HCT116 (cell line): Measurements from ENCODE around the gene CCDC183. TPM values are rescaled to one million over a fixed set of nuclear protein-coding genes. Genes with fewer than 3 reads are reported as not detected.

Experiments
- ATAC-seq: fragments of 200-7000 bp; cut with Tn5 transposase; 2 replicates; pipeline ENCODE4 v1.9.1; 2020; ENCODE audit warnings: mild to moderate bottlenecking, moderate library complexity
- BruUV-seq: library from RNA; stranded (reverse); fragments of 400-500 nt; replicated peaks from 2 replicates; lab custom pipeline; 2021; lab: Mats Ljungman, UMichigan
- CTCF ChIA-PET: fragments of 300-600 bp; sonication (Branson Sonifier 250); formaldehyde crosslinking; loops from one replicate; lab custom pipeline; 2021; ENCODE audit warnings: antibody characterized with exemption; lab: Charles Lee
- POLR2A ChIA-PET: fragments of 300-600, 350-600 bp; sonication (Branson Sonifier 250); formaldehyde crosslinking; loops from one replicate; lab custom pipeline; 2021; ENCODE audit warnings: antibody characterized with exemption; lab: Charles Lee
- RAD21 ChIA-PET, 2 experiments: fragments of 300-600 bp; sonication (Branson Sonifier 250); formaldehyde crosslinking; loops; one replicate each; lab custom pipeline; 2023; ENCODE audit warnings: low total read pairs in 2 of 2; ENCODE audit not compliant: uncharacterized antibody in 2 of 2, unreplicated experiment in 2 of 2, low non-redundant PET in 1 of 2; lab: Charles Lee
- DNase-seq: peaks from one replicate; pipeline ENCODE4 v3.0.0-alpha.2; 2010; ENCODE audit warnings: low read depth, low spot score
- H2AFZ ChIP-seq: fragments of 200-600 bp; shearing (Covaris generic), sonication (generic); 2 replicates; pipeline ENCODE4 v1.6.1; 2017; ENCODE audit warnings: low read depth, mixed run types, mixed read lengths, antibody characterized with exemption, low read length; ENCODE audit not compliant: poor library complexity, severe bottlenecking
- H3K27ac ChIP-seq: 2 replicates; pipeline ENCODE4 v1.5.1; 2012; ENCODE audit warnings: low read depth, low read length
- H3K27me3 ChIP-seq: fragments of 200-600 bp; sonication (generic); 2 replicates; pipeline ENCODE4 v1.6.1; 2016; ENCODE audit warnings: mixed run types, low read length, mixed read lengths; ENCODE audit not compliant: insufficient read depth
- H3K36me3 ChIP-seq, 2 experiments: fragments of 200-500 bp in 1 of 2; fragments of 200-600 bp in 1 of 2; sonication (Bioruptor generic) in 1 of 2; sonication (generic) in 1 of 2; 2 replicates each; pipeline versions ENCODE4 v1.5.1 to v1.6.1; 2014 to 2016; ENCODE audit warnings: low read length in 2 of 2, inconsistent platforms in 1 of 2, mixed read lengths in 1 of 2, mixed run types in 1 of 2; ENCODE audit not compliant: insufficient read depth in 2 of 2, control insufficient read depth in 1 of 2
- H3K4me1 ChIP-seq, 2 experiments: fragments of 200-600 bp in 1 of 2; sonication (generic) in 1 of 2; 2 replicates each; pipeline versions ENCODE4 v1.5.1 to v1.6.1; 2012 to 2017; ENCODE audit warnings: low read length in 2 of 2, inconsistent platforms in 1 of 2, mild to moderate bottlenecking in 1 of 2, mixed read lengths in 1 of 2, mixed run types in 1 of 2, moderate library complexity in 1 of 2; ENCODE audit not compliant: insufficient read depth in 2 of 2, control insufficient read depth in 1 of 2
- H3K4me2 ChIP-seq: fragments of 200-600 bp; sonication (generic); 2 replicates; pipeline ENCODE4 v1.6.1; 2017; ENCODE audit warnings: mixed run types, low read length, mixed read lengths
- H3K4me3 ChIP-seq, 2 experiments: fragments of 200-600 bp in 1 of 2; sonication (generic) in 1 of 2; replicated peaks in 1 of 2; 2 replicates each; pipeline ENCODE4 v1.5.1; 2011 to 2016; ENCODE audit warnings: low read length in 2 of 2, control low read depth in 1 of 2, low read depth in 1 of 2, mild to moderate bottlenecking in 1 of 2, mixed read lengths in 1 of 2, mixed run types in 1 of 2
- H3K79me2 ChIP-seq: fragments of 200-600 bp; sonication (generic); 2 replicates; pipeline ENCODE4 v1.6.1; 2017; ENCODE audit warnings: mild to moderate bottlenecking, mixed run types, low read length, moderate library complexity, mixed read lengths; ENCODE audit not compliant: insufficient read depth
- H3K9ac ChIP-seq: fragments of 200-600 bp; sonication (generic); 2 replicates; pipeline ENCODE4 v1.6.1; 2016; ENCODE audit warnings: low read length, mixed read lengths
- H3K9me2 ChIP-seq: fragments of 200-600 bp; sonication (generic), shearing (Covaris generic); 2 replicates; pipeline ENCODE4 v1.6.1; 2017; ENCODE audit warnings: mixed run types, mild to moderate bottlenecking, moderate library complexity; ENCODE audit not compliant: insufficient read depth
- H3K9me3 ChIP-seq, 2 experiments: fragments of 200-500 bp in 1 of 2; fragments of 200-600 bp in 1 of 2; sonication (Bioruptor generic) in 1 of 2; sonication (generic) in 1 of 2; 2 replicates each; pipeline ENCODE4 v1.6.1; 2014 to 2017; ENCODE audit warnings: low read length in 2 of 2, mixed read lengths in 2 of 2, inconsistent platforms in 1 of 2, low read depth in 1 of 2, mild to moderate bottlenecking in 1 of 2, mixed run types in 1 of 2, moderate library complexity in 1 of 2; ENCODE audit not compliant: control insufficient read depth in 1 of 2, insufficient read depth in 1 of 2
- H4K20me1 ChIP-seq: fragments of 200-600 bp; sonication (generic), shearing (Covaris generic); 2 replicates; pipeline ENCODE4 v1.6.1; 2017; ENCODE audit warnings: mixed run types, mild to moderate bottlenecking, moderate library complexity; ENCODE audit not compliant: insufficient read depth
- JUND ChIP-seq: IDR thresholded peaks from 2 replicates; pipeline ENCODE4 v1.6.1; 2012
- POLR2A ChIP-seq: IDR thresholded peaks from 2 replicates; pipeline ENCODE4 v1.7.0; 2011; ENCODE audit warnings: borderline replicate concordance; ENCODE audit not compliant: insufficient read depth, insufficient read length; ENCODE audit errors: extremely low read depth
- intact Hi-C: fragments of 100-400 bp; cut with micrococcal nuclease; formaldehyde crosslinking; loops from 2 replicates; pipeline ENCODE4 v1.10.0; 2022
- total RNA-seq: library from RNA; stranded (reverse); gene quantifications from one replicate; pipeline ENCODE4 v1.2.1, GENCODE V29; 2021; ENCODE audit not compliant: unreplicated experiment

The CCDC183 gene
- total RNA-seq, 1 experiment from 2014 or later = 2.8 TPM

GRCh38 chr9:136748666-136749611, 47.2 kb upstream of the CCDC183 start:
- Histone ChIP-seq H3K9me2 (no peaks in the 10 kb centered on the region), H3K79me2 (no peaks in the 10 kb centered on the region), H3K9ac (no peak overlapping the region), H3K9me3 (peaks cover 4 to 12% of the 10 kb centered on the region in 2 experiments; a peak in 3 of 4 replicates), H3K27me3 (no peaks in the 10 kb centered on the region), H3K4me2 (no peak overlapping the region), H2AFZ (no peak overlapping the region), H3K27ac (no peak overlapping the region), H3K4me3 (no peak overlapping the region), H3K4me1 (no peaks in the 10 kb centered on the region), H4K20me1 (no peaks in the 10 kb centered on the region), H3K36me3 (no peaks in the 10 kb centered on the region)
- CTCF ChIA-PET = interaction anchor here (1.4 kb wide), 1 partner anchor 9 kb away, joined by 4 read pairs; the partner anchor contains the start of gene LCN8
- TF ChIP-seq JUND = no peak
- BruUV-seq = no TSS peak
- POLR2A ChIA-PET = no interaction called here
- no peak for DNase-seq
- no peak for ATAC-seq
- intact Hi-C loops = no loop called here
- RAD21 ChIA-PET = no interaction called here

- Histone ChIP-seq H3K4me3 (no peak overlapping the region), H3K9me2 (no peaks in the 10 kb centered on the region), H3K9me3 (peaks cover 4 to 15% of the 10 kb centered on the region in 2 experiments; a peak in 3 of 4 replicates), H3K79me2 (no peaks in the 10 kb centered on the region), H2AFZ (no peak overlapping the region), H3K36me3 (no peaks in the 10 kb centered on the region), H3K27me3 (no peaks in the 10 kb centered on the region), H4K20me1 (no peaks in the 10 kb centered on the region), H3K4me2 (no peak overlapping the region), H3K9ac (no peak overlapping the region), H3K27ac (no peak overlapping the region), H3K4me1 (no peaks in the 10 kb centered on the region)
- RAD21 ChIA-PET = no interaction called here
- DNase-seq = no peak
- BruUV-seq = no TSS peak
- intact Hi-C loops = no loop called here
- CTCF ChIA-PET = no interaction called here
- TF ChIP-seq POLR2A = no peak
- POLR2A ChIA-PET = no interaction called here
- ATAC-seq = no peak
Measured at GRCh38 chr9:136750526-136750925, 45.6 kb upstream of the CCDC183 start.
